Smooth muscle cell (in vitro differentiated cells): ENCODE data around the gene NUDT9. TPM values are rescaled to one million over a fixed set of nuclear protein-coding genes. Genes with fewer than 3 reads are reported as not detected.

Experiments used
- DNase-seq: peaks from one replicate; lab custom pipeline; 2025; ENCODE audit not compliant: unreplicated experiment; lab: John Stamatoyannopoulos, UW
- H2AFZ ChIP-seq: fragments of 200-600 bp; sonication (generic); 2 replicates; pipeline ENCODE4 v1.6.0; 2016; ENCODE audit warnings: antibody characterized with exemption, low read depth, mild to moderate bottlenecking
- H3F3A ChIP-seq: fragments of 200-600 bp; sonication (generic); 2 replicates; pipeline ENCODE4 v1.6.0; 2017; ENCODE audit warnings: antibody characterized with exemption, low read depth
- H3K27ac ChIP-seq: fragments of 200-600 bp; sonication (generic); 2 replicates; pipeline ENCODE4 v1.5.1; 2016; ENCODE audit warnings: low read depth, mild to moderate bottlenecking
- H3K27me3 ChIP-seq: fragments of 200-600 bp; sonication (generic); 2 replicates; pipeline ENCODE4 v1.6.1; 2016; ENCODE audit warnings: low read depth, mild to moderate bottlenecking
- H3K36me3 ChIP-seq: fragments of 200-600 bp; sonication (generic); 2 replicates; pipeline ENCODE4 v1.5.1; 2016; ENCODE audit warnings: low read depth
- H3K4me1 ChIP-seq: fragments of 200-600 bp; sonication (generic); 2 replicates; pipeline ENCODE4 v1.5.1; 2016; ENCODE audit warnings: low read depth
- H3K4me2 ChIP-seq: fragments of 200-600 bp; sonication (generic); 2 replicates; pipeline ENCODE4 v1.6.0; 2016; ENCODE audit warnings: mild to moderate bottlenecking
- H3K4me3 ChIP-seq: fragments of 200-600 bp; sonication (generic); 2 replicates; pipeline ENCODE4 v1.5.1; 2016; ENCODE audit warnings: mild to moderate bottlenecking
- H3K79me2 ChIP-seq: fragments of 200-600 bp; sonication (generic); 2 replicates; pipeline ENCODE4 v1.6.0; 2016; ENCODE audit warnings: low read depth, mild to moderate bottlenecking
- H3K9ac ChIP-seq: fragments of 200-600 bp; sonication (generic); 2 replicates; pipeline ENCODE4 v1.6.0; 2016; ENCODE audit warnings: low read depth
- H3K9me3 ChIP-seq: fragments of 200-600 bp; sonication (generic); replicated peaks from 2 replicates; pipeline ENCODE4 v1.5.1; 2016; ENCODE audit warnings: low read depth
- H4K20me1 ChIP-seq: fragments of 200-600 bp; sonication (generic); 2 replicates; pipeline ENCODE4 v1.6.0; 2016; ENCODE audit warnings: low read depth
- CTCF ChIP-seq: fragments of 200-600 bp; sonication (generic); IDR thresholded peaks from 2 replicates; pipeline ENCODE4 v1.5.1; 2017; ENCODE audit warnings: borderline replicate concordance, mild to moderate bottlenecking, antibody characterized with exemption; ENCODE audit not compliant: insufficient read depth, poor library complexity, severe bottlenecking
- WGBS: methylation state at CpG from one replicate; pipeline ENCODE4 v1.1.7; 2016; ENCODE audit warnings: low lambda C conversion rate; 5-methylcytosine and 5-hydroxymethylcytosine counted together
- polyA plus RNA-seq: library from polyadenylated mRNA; unstranded; fragments of >200 nt; fragmentation: Nextera tagmentation; extraction: Ambion mirVana; gene quantifications from 2 replicates; pipeline ENCODE4 v1.2.1, GENCODE V29; 2016
- small RNA-seq: library from RNA; depleted of rRNA; stranded (forward); fragments of <200 nt; gene quantifications from one replicate; pipeline ENCODE3, GENCODE V24; 2014
- total RNA-seq: library from RNA; depleted of rRNA; stranded (reverse); fragments of >200 nt; gene quantifications from 2 replicates; pipeline ENCODE4 v1.2.3, GENCODE V29; 2014

NUDT9 gene
- total and polyA plus RNA-seq, 2 experiments from 2014 or later, result 10.5 to 26.5 TPM

GRCh38 chr4:87502580-87503238 lies 80.3 kb downstream of the NUDT9 start:
- DNase-seq, result no peak
- H2AFZ ChIP-seq, result no peak overlapping the region
- no peak for TF ChIP-seq CTCF

GRCh38 chr4:87505862-87506261 lies 83.5 kb downstream of the NUDT9 start:
- 65% methylated on average over 3 of the region's 3 CpGs for WGBS
- Histone ChIP-seq H2AFZ (no peak overlapping the region), H3K27me3 (no peaks in the 10 kb centered on the region), H3K9me3 (no peaks in the 10 kb centered on the region), H4K20me1 (no peaks in the 10 kb centered on the region), H3K4me2 (no peak overlapping the region), H3F3A (no peaks in the 10 kb centered on the region), H3K36me3 (no peaks in the 10 kb centered on the region), H3K4me1 (no peaks in the 10 kb centered on the region), H3K79me2 (no peaks in the 10 kb centered on the region), H3K9ac (no peak overlapping the region), H3K4me3 (no peak overlapping the region), H3K27ac (no peak overlapping the region)
- DNase-seq, result no peak
- TF ChIP-seq CTCF, result no peak

More at GRCh38 chr4:87502580-87503238, 80.3 kb downstream of the NUDT9 start:
- H3K27ac ChIP-seq, result no peak overlapping the region
- H3K9ac ChIP-seq, result no peak overlapping the region
- no peaks in the 10 kb centered on the region for H3K4me1 ChIP-seq
- H3K4me2 ChIP-seq, result no peak overlapping the region
- no peaks in the 10 kb centered on the region for H3K27me3 ChIP-seq
- no peak overlapping the region for H3K4me3 ChIP-seq
- no peaks in the 10 kb centered on the region for H3F3A ChIP-seq
- no peaks in the 10 kb centered on the region for H4K20me1 ChIP-seq
- no peaks in the 10 kb centered on the region for H3K36me3 ChIP-seq
- H3K79me2 ChIP-seq, result no peaks in the 10 kb centered on the region
- no peaks in the 10 kb centered on the region for H3K9me3 ChIP-seq

GRCh38 chr4:87506974-87507701 lies 84.8 kb downstream of the NUDT9 start:
- 79% methylated on average over 4 of the region's 4 CpGs for WGBS
- H3K79me2 ChIP-seq, result no peaks in the 10 kb centered on the region
- TF ChIP-seq CTCF, result no peak
- H3K9ac ChIP-seq, result no peak overlapping the region
- DNase-seq, result no peak
- no peak overlapping the region for H3K4me2 ChIP-seq
- no peaks in the 10 kb centered on the region for H3F3A ChIP-seq
- H3K27me3 ChIP-seq, result no peaks in the 10 kb centered on the region
- H2AFZ ChIP-seq, result no peak overlapping the region
- no peaks in the 10 kb centered on the region for H3K36me3 ChIP-seq
- H3K4me3 ChIP-seq, result no peak overlapping the region
- H3K27ac ChIP-seq, result peak overlapping the region; percentile 38
- no peaks in the 10 kb centered on the region for H3K9me3 ChIP-seq
- H3K4me1 ChIP-seq, result no peaks in the 10 kb centered on the region
- no peaks in the 10 kb centered on the region for H4K20me1 ChIP-seq

Small RNAs within 50 kb of the gene (small RNA-seq; reads per million reads assigned to genes)
- gene RN7SL681P, result not detected

Other genes with a start within 250 kb of the NUDT9 start
- gene KLHL8, start 202.0 kb upstream of the NUDT9 start, total RNA-seq, result 8.8 and 28.6 TPM in 2 replicates
- 6.2 and 6.3 TPM in 2 replicates for gene KLHL8, start 202.0 kb upstream of the NUDT9 start, polyA plus RNA-seq
- not detected in 2 replicates for gene HSD17B13, start 99.7 kb upstream of the NUDT9 start, total RNA-seq
- not detected in 2 replicates for gene HSD17B13, start 99.7 kb upstream of the NUDT9 start, polyA plus RNA-seq
- gene HSD17B11, start 31.4 kb upstream of the NUDT9 start, total RNA-seq, result 26.0 and 52.2 TPM in 2 replicates
- gene HSD17B11, start 31.4 kb upstream of the NUDT9 start, polyA plus RNA-seq, result 10.7 and 12.8 TPM in 2 replicates
- gene SPARCL1, start 106.8 kb downstream of the NUDT9 start, total RNA-seq, result not detected in 2 replicates
- not detected in 2 replicates for gene SPARCL1, start 106.8 kb downstream of the NUDT9 start, polyA plus RNA-seq
- gene DSPP, start 186.0 kb downstream of the NUDT9 start, total RNA-seq, result not detected in 2 replicates
- not detected in 2 replicates for gene DSPP, start 186.0 kb downstream of the NUDT9 start, polyA plus RNA-seq
- gene DMP1, start 227.7 kb downstream of the NUDT9 start, total RNA-seq, result not detected in 2 replicates
- not detected in 2 replicates for gene DMP1, start 227.7 kb downstream of the NUDT9 start, polyA plus RNA-seq